Right renal pelvis (tissue), 4 donors: ENCODE results near the gene PRIMA1. TPM values are rescaled to one million over a fixed set of nuclear protein-coding genes. Genes with fewer than 3 reads are reported as not detected.

Experiments
- DNase-seq, 4 donors: peaks; one replicate each; pipeline ENCODE4 v3.0.0-alpha.2; 2013; ENCODE audit warnings: low read depth in 4 of 4, low spot score in 3 of 4, missing footprints in 1 of 4
- polyA plus RNA-seq, 4 donors: library from polyadenylated mRNA; unstranded; fragments of 120-200 nt; gene quantifications; one replicate each; pipeline ENCODE4 v1.2.1, GENCODE V29; 2013; ENCODE audit not compliant: insufficient read length in 4 of 4

The PRIMA1 gene
- polyA plus RNA-seq, 4 donors = 1.4 to 2.1 (median 1.5) TPM

- DNase-seq = no peak
Measured at GRCh38 chr14:93734086-93734822, 54.0 kb downstream of the PRIMA1 start.

- DNase-seq = no peak
Measured at GRCh38 chr14:93733631-93734030, 54.7 kb downstream of the PRIMA1 start.

- no peak for DNase-seq
Measured at GRCh38 chr14:93733231-93733630, 55.1 kb downstream of the PRIMA1 start.

- DNase-seq = no peak
Measured at GRCh38 chr14:93732524-93732923, 55.8 kb downstream of the PRIMA1 start.

- no peak for DNase-seq
Measured at GRCh38 chr14:93731753-93732152, 56.5 kb downstream of the PRIMA1 start.

- DNase-seq = no peak
Measured at GRCh38 chr14:93729993-93730392, 58.3 kb downstream of the PRIMA1 start.

GRCh38 chr14:93728651-93729016, 59.7 kb downstream of the PRIMA1 start:
- DNase-seq = no peak

GRCh38 chr14:93727917-93728650, 60.2 kb downstream of the PRIMA1 start:
- no peak for DNase-seq

GRCh38 chr14:93727039-93727740, 61.1 kb downstream of the PRIMA1 start:
- DNase-seq = no peak

- no peak for DNase-seq
Measured at GRCh38 chr14:93725993-93726392, 62.3 kb downstream of the PRIMA1 start.

GRCh38 chr14:93725002-93725582, 63.2 kb downstream of the PRIMA1 start:
- no peak for DNase-seq

- no peak for DNase-seq
Measured at GRCh38 chr14:93723001-93723400, 65.3 kb downstream of the PRIMA1 start.

GRCh38 chr14:93720981-93721483, 67.3 kb downstream of the PRIMA1 start:
- DNase-seq = no peak

- no peak for DNase-seq
Measured at GRCh38 chr14:93720076-93720815, 68.0 kb downstream of the PRIMA1 start.

- no peak for DNase-seq
Measured at GRCh38 chr14:93719256-93719655, 69.0 kb downstream of the PRIMA1 start.

GRCh38 chr14:93717668-93718320, 70.5 kb downstream of the PRIMA1 start:
- DNase-seq = no peak

GRCh38 chr14:93716746-93717667, 71.3 kb downstream of the PRIMA1 start:
- DNase-seq = no peak

GRCh38 chr14:93716002-93716745, 72.1 kb downstream of the PRIMA1 start:
- no peak for DNase-seq
